ENCODE results near the gene SLC29A3. TPM values are rescaled to one million over a fixed set of nuclear protein-coding genes. Genes with fewer than 3 reads are reported as not detected.

SLC29A3 gene
- total and polyA plus RNA-seq, 10 of the 15 experiments (the other 5 are each of a cell fraction or from before 2014, with no cell fraction given), result 1.5 to 4.0 (median 2.7) TPM

GRCh38 chr10:71302451-71302850 is 16.6 kb upstream of the SLC29A3 start (continued):
- TF ChIP-seq ZBTB11 (CRISPR knock-in tag; IDR thresholded peaks at IDR 0.05) (no peak), HCFC1 (IDR thresholded peaks at IDR 0.05; ENCODE audit: low read length) (no peak), IRF3 (IDR thresholded peaks at IDR 0.05) (no peak)

DNA sequence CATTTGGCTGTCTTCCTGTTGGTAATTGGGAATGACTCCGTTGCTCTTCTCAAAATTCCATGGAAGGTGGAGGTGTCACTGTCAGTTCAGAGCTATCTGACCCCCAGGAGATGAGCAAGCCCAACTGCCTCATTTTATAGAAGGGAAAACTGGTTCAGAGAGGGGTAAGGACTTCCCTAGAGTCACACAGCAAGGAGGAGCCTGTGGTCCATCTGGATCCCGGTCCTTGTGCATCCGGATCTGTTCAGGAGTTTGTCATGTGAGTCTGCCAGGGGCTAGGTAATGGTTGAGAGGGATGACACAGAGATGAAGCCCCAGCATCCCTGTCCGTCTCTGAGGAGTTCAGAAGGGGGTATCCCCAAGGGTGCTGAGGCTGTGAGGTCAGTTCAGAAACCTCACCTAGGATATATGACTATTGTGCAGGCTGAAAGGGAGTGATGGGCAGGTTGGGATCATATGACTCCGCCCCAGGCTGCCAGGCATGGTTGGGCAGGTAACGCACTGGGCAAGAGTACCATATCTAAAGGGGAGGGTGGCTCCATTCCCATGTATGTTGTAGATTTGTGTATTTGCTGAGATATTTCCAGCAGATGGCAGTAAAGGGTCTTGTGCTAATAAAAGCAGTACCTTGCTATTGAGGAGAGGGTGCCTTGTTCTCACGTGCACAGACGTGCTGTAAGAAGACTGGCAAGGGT is 16.0 kb upstream of the SLC29A3 start:
- Histone ChIP-seq H3K4me1 (ENCODE audit: control insufficient read depth, insufficient read depth, low read length) (no peaks in the 10 kb centered on the region), H3K27me3 (replicated peaks in 1 of 2; ENCODE audit: control insufficient read depth in 2 of 2, insufficient read depth in 2 of 2, low read length in 1 of 2) (peaks cover 3 to 5% of the 10 kb centered on the region in 2 experiments; a peak in 2 of 4 replicates), H3K9ac (ENCODE audit: control insufficient read depth, insufficient read depth, low read length) (no peak overlapping the region), H3K79me2 (ENCODE audit: control insufficient read depth, insufficient read depth, low read length) (no peaks in the 10 kb centered on the region), H4K20me1 (ENCODE audit: control insufficient read depth, insufficient read depth) (no peaks in the 10 kb centered on the region), H3K4me2 (ENCODE audit: control insufficient read depth, insufficient read depth) (no peak overlapping the region), H3K27ac (ENCODE audit: control insufficient read depth, insufficient read depth) (no peak overlapping the region), H2AFZ (ENCODE audit: control insufficient read depth, low read depth, low read length) (no peak overlapping the region), H3K9me3 (replicated peaks; ENCODE audit: control insufficient read depth, insufficient read depth, low read length) (no peaks in the 10 kb centered on the region), H3K36me3 (ENCODE audit: control insufficient read depth in 2 of 2, insufficient read depth in 2 of 2, low read length in 1 of 2) (no peaks in the 10 kb centered on the region), H3K4me3 (no peak overlapping the region)
- 5% methylated on average over 8 of the region's 8 CpGs for WGBS (ENCODE audit: insufficient coverage, insufficient replicate concordance, low lambda C conversion rate, missing lambda C conversion rate)
- RAD21 ChIA-PET (ENCODE audit: unreplicated experiment), result interaction anchor here (1.1 kb wide), 1 partner anchor 11 kb away, joined by 3 read pairs; no protein-coding TSS in a partner anchor
- peak; percentile 84 for FAIRE-seq
- no peak for DNase-seq (ENCODE audit: low read depth, low spot score)
- intact Hi-C loops (cut with micrococcal nuclease; ENCODE audit: unreplicated experiment) (no loop called here), in situ Hi-C loops (cut with MboI) (no loop called here)
- SMC1A ChIA-PET (ENCODE audit: uncharacterized antibody, unreplicated experiment), result interaction anchor here (0.7 kb wide), 1 partner anchor 466 kb away, joined by 3 read pairs; no protein-coding TSS in a partner anchor
- ATAC-seq, result peak; percentile 91
- POLR2A ChIA-PET, result no interaction called here
- CTCF ChIA-PET, result interaction anchor here (0.7 to 1.5 kb wide), 5 partner anchors 17 to 869 kb away, joined by 3 read pairs; no protein-coding TSS in a partner anchor
- no TSS peak for BruUV-seq (replicated peaks)
- TF ChIP-seq LARP7 (IDR thresholded peaks at IDR 0.05), result no peak
- no peak for TF ChIP-seq ZBTB4 (CRISPR knock-in tag; IDR thresholded peaks at IDR 0.05)
- no peak for TF ChIP-seq NFYB (IDR thresholded peaks at IDR 0.05; ENCODE audit: insufficient read depth, low read depth, low read length)
- TF ChIP-seq PKNOX1 (IDR thresholded peaks at IDR 0.05), result no peak
- TF ChIP-seq BHLHE40 (IDR thresholded peaks at IDR 0.05; ENCODE audit: borderline replicate concordance in 1 of 2, low read depth in 2 of 2, low read length in 1 of 2), result peak in 1 of 2 experiments; percentile 67; a peak in 2 of 4 replicates
- TF ChIP-seq HDAC2 (IDR thresholded peaks at IDR 0.05), result no peak
- TF ChIP-seq RAD21 (IDR thresholded peaks at IDR 0.05; ENCODE audit: insufficient read depth, low read depth, low read length), result peak; percentile 37
- TF ChIP-seq GATAD2B (conservative IDR thresholded peaks at IDR 0.05; ENCODE audit: low read depth), result no peak

Measured in GM12878 (cell line).